WI38 (cell line): Measurements from ENCODE around the gene MTPN.

Source experiments
- H3K4me3 ChIP-seq: 2 replicates; pipeline ENCODE4 v1.5.1; 2011; ENCODE audit warnings: low read depth, mild to moderate bottlenecking, control low read depth, low read length
- CTCF ChIP-seq: IDR thresholded peaks from 2 replicates; pipeline ENCODE4 v1.5.1; 2012; ENCODE audit warnings: low read depth, mild to moderate bottlenecking, control low read depth, low read length

Gene MTPN

GRCh38 chr7:135942614-135943013 is 34.5 kb downstream of the MTPN start:
- H3K4me3 ChIP-seq, result no peak overlapping the region
- TF ChIP-seq CTCF, result no peak

- no peak for TF ChIP-seq CTCF
Measured at GRCh38 chr7:135940077-135941075, 36.8 kb downstream of the MTPN start.

GRCh38 chr7:135939261-135939812 is 37.8 kb downstream of the MTPN start:
- no peak overlapping the region for H3K4me3 ChIP-seq
- TF ChIP-seq CTCF, result no peak

More at GRCh38 chr7:135940077-135941075, 36.8 kb downstream of the MTPN start:
- no peak overlapping the region for H3K4me3 ChIP-seq

GRCh38 chr7:135938563-135938962 is 38.6 kb downstream of the MTPN start:
- no peak overlapping the region for H3K4me3 ChIP-seq
- TF ChIP-seq CTCF, result no peak

GRCh38 chr7:135938086-135938485 is 39.1 kb downstream of the MTPN start:
- TF ChIP-seq CTCF, result no peak
- H3K4me3 ChIP-seq, result no peak overlapping the region

GRCh38 chr7:135936497-135937217 is 40.5 kb downstream of the MTPN start:
- no peak overlapping the region for H3K4me3 ChIP-seq
- no peak for TF ChIP-seq CTCF

- no peak for TF ChIP-seq CTCF
- H3K4me3 ChIP-seq, result no peak overlapping the region
Measured at GRCh38 chr7:135934651-135935050, 42.5 kb downstream of the MTPN start.
